ENCODE data around the gene SLPI. TPM values are rescaled to one million over a fixed set of nuclear protein-coding genes. Genes with fewer than 3 reads are reported as not detected.

SLPI gene
- total and polyA plus RNA-seq, 2 donors (not counting 3 experiments of a cell fraction or from before 2014, with no cell fraction given) = not detected

- no peaks in the 10 kb centered on the region for H4K20me1 ChIP-seq (replicated peaks; ENCODE audit: control insufficient read depth, extremely low read depth, insufficient read depth, low read length)
- no peak overlapping the region for H3K9ac ChIP-seq (replicated peaks; ENCODE audit: extremely low read depth, insufficient read depth, low read length)
- no peak overlapping the region for H2AFZ ChIP-seq (ENCODE audit: low read depth, low read length)
- no peak overlapping the region for H3K27ac ChIP-seq (ENCODE audit: insufficient read depth, low read depth, low read length)
- BruUV-seq (replicated peaks) = no TSS peak
- H3K9me3 ChIP-seq (replicated peaks; ENCODE audit: control insufficient read depth, insufficient read depth, low read length) = no peaks in the 10 kb centered on the region
- no peak overlapping the region for H3K4me3 ChIP-seq (replicated peaks in 1 of 3; ENCODE audit: insufficient read depth in 1 of 3, low read depth in 1 of 3, low read length in 3 of 3)
- DNase-seq (ENCODE audit: low read depth, low spot score) = no peak
- no peak overlapping the region for H3K4me2 ChIP-seq (ENCODE audit: insufficient read depth, low read length)
- CTCF ChIA-PET = interaction anchor here (0.8 to 2.4 kb wide), 4 partner anchors 14 to 25 kb away, joined by 3 to 8 read pairs (median 3); no protein-coding TSS in a partner anchor
- peaks cover 6 to 29% of the 10 kb centered on the region in 2 experiments for H3K27me3 ChIP-seq (ENCODE audit: control insufficient read depth in 2 of 2, insufficient read depth in 2 of 2, low read length in 2 of 2)
- H3K36me3 ChIP-seq (ENCODE audit: control insufficient read depth in 2 of 2, extremely low read depth in 1 of 2, insufficient read depth in 2 of 2, low read length in 2 of 2) = no peaks in the 10 kb centered on the region
- POLR2A ChIA-PET = no interaction called here
- dilution Hi-C loops (cut with MboI; ENCODE audit: extremely low pct_ligation_motif_present, low sequenced_read_pairs) (no loop called here), intact Hi-C loops (cut with micrococcal nuclease) (no loop called here)
- no peak for FAIRE-seq
- no peaks in the 10 kb centered on the region for H3K79me2 ChIP-seq (ENCODE audit: control insufficient read depth, insufficient read depth, low read length)
- no peak for TF ChIP-seq MYC (IDR thresholded peaks at IDR 0.05; ENCODE audit: low read depth, low read length)
- TF ChIP-seq FOS (IDR thresholded peaks at IDR 0.05; ENCODE audit: borderline replicate concordance, insufficient read depth, low read length) = no peak
- no peaks in the 10 kb centered on the region for H3K4me1 ChIP-seq (ENCODE audit: control insufficient read depth, extremely low read depth, insufficient read depth, low read length)
- H3K9me1 ChIP-seq (replicated peaks; ENCODE audit: control insufficient read depth, extremely low read depth, insufficient read depth, low read length) = no peaks in the 10 kb centered on the region
Measured at GRCh38 chr20:45269056-45269455, 14.7 kb upstream of the SLPI start.

- Histone ChIP-seq H3K9me1 (replicated peaks; ENCODE audit: control insufficient read depth, extremely low read depth, insufficient read depth, low read length) (no peaks in the 10 kb centered on the region), H3K9ac (replicated peaks; ENCODE audit: extremely low read depth, insufficient read depth, low read length) (no peak overlapping the region), H3K27ac (ENCODE audit: insufficient read depth, low read depth, low read length) (no peak overlapping the region), H3K27me3 (ENCODE audit: control insufficient read depth in 2 of 2, insufficient read depth in 2 of 2, low read length in 2 of 2) (peaks cover 7 to 30% of the 10 kb centered on the region in 2 experiments), H2AFZ (ENCODE audit: low read depth, low read length) (no peak overlapping the region), H3K4me2 (ENCODE audit: insufficient read depth, low read length) (no peak overlapping the region), H4K20me1 (replicated peaks; ENCODE audit: control insufficient read depth, extremely low read depth, insufficient read depth, low read length) (no peaks in the 10 kb centered on the region), H3K4me3 (replicated peaks in 1 of 3; ENCODE audit: insufficient read depth in 1 of 3, low read depth in 1 of 3, low read length in 3 of 3) (no peak overlapping the region), H3K36me3 (ENCODE audit: control insufficient read depth in 2 of 2, extremely low read depth in 1 of 2, insufficient read depth in 2 of 2, low read length in 2 of 2) (no peaks in the 10 kb centered on the region), H3K79me2 (ENCODE audit: control insufficient read depth, insufficient read depth, low read length) (no peaks in the 10 kb centered on the region), H3K4me1 (ENCODE audit: control insufficient read depth, extremely low read depth, insufficient read depth, low read length) (no peaks in the 10 kb centered on the region), H3K9me3 (replicated peaks; ENCODE audit: control insufficient read depth, insufficient read depth, low read length) (no peaks in the 10 kb centered on the region)
- dilution Hi-C loops (cut with MboI; ENCODE audit: extremely low pct_ligation_motif_present, low sequenced_read_pairs) = no loop called here
- TF ChIP-seq MYC (IDR thresholded peaks at IDR 0.05; ENCODE audit: low read depth, low read length) (no peak), JUN (IDR thresholded peaks at IDR 0.05; ENCODE audit: borderline replicate concordance, insufficient read depth, insufficient read length, low read depth) (no peak), EZH2 (IDR thresholded peaks at IDR 0.05; ENCODE audit: borderline replicate concordance, low read depth, low read length, severe bottlenecking) (no peak), MAX (IDR thresholded peaks at IDR 0.05; ENCODE audit: insufficient read depth, insufficient read length) (no peak), POLR2AphosphoS5 (IDR thresholded peaks at IDR 0.05; ENCODE audit: insufficient read depth, low read depth, low read length) (no peak), FOS (IDR thresholded peaks at IDR 0.05; ENCODE audit: borderline replicate concordance, insufficient read depth, low read length) (no peak), CTCF (IDR thresholded peaks at IDR 0.05; ENCODE audit: extremely low read depth in 1 of 2, insufficient read depth in 1 of 2, low read depth in 1 of 2, low read length in 2 of 2) (no peak), POLR2A (IDR thresholded peaks at IDR 0.05; ENCODE audit: low read depth, low read length) (no peak)
- no TSS peak for BruUV-seq (replicated peaks)
- POLR2A ChIA-PET = no interaction called here
- CTCF ChIA-PET = interaction anchor here (0.8 to 2.4 kb wide), 4 partner anchors 13 to 25 kb away, joined by 3 to 8 read pairs (median 3); no protein-coding TSS in a partner anchor
- intact Hi-C loops (cut with micrococcal nuclease) = no loop called here
- DNase-seq (ENCODE audit: low read depth, low spot score) (no peak), FAIRE-seq (no peak)
Measured at GRCh38 chr20:45268531-45268930, 14.2 kb upstream of the SLPI start.

Data from endothelial cell of umbilical vein (primary cell).